Measurements from ENCODE around the gene DDX31.

Gene DDX31

DNA sequence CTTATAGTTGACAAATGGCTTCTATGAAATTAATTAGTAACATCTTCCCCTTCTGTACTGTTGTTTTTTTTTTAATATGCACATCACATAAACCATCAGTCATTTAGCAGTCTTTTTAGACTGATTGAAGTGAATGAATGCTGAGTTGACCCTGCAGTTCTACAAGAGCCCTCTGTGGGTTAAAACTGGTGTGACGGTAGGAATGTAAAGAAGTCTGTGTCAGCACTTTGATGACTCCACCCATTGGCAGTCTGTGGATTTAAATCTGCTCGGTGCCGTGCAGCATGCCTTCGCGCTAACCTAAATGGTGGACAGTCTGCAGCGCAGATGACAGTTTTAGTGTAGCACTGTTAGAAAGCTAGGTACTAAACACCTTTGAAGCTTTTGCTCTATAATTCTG, 3.6 kb upstream of the DDX31 start:
- DNase-seq (ENCODE audit: low read depth, low spot score): no peak

DNA sequence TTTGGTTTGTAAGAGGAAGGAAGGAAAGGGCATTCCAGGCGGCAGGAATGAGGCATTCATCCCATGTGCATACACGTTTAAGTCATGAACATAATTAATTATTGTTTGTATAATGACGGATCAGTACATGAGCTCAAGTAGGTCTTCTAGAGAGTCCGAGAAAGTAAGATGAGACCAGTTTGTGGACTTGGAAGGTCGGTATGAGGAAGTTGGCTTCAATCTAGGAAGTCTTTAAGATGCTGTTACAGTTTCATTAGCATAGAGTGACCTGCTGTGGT, 2.6 kb upstream of the DDX31 start:
- DNase-seq (ENCODE audit: low read depth, low spot score): no peak

DNA sequence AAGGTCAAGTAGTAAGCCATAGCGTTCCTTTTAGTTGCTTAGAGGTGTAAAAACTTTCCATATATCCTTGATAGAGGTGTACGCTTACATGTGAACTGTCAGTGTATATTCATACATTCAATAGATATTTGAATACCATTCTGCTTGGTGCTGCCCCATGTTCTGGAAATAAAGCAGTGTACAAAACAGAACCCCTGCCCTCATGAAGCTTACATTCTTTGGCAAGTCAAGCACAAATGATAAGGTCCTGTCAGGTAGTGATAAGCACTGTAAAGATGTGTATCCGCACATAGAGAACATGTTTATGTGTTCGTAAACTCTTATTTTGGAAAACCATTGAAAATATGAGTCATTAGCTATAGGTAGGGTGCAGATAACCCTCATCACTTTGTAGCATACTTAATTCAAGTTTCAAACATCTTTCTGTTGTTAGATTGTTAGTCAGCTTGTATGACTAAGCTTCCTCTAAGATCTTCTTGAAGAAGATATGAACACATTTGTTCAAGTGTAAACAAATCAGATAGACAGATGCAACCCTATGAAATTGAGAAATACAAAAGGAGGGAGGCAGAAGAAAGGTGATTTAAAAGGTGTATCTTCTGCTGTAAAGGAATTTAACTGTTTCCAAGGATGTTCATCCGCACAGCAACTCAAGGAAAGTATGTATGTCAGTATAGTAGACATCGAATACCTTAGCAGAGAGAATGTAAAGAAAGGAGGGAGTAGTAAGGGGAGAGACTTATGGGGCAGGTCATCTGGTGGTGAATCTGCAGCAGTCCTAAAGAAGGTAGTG, 2.0 kb upstream of the DDX31 start:
- no peak for DNase-seq (ENCODE audit: low read depth, low spot score)

DNA sequence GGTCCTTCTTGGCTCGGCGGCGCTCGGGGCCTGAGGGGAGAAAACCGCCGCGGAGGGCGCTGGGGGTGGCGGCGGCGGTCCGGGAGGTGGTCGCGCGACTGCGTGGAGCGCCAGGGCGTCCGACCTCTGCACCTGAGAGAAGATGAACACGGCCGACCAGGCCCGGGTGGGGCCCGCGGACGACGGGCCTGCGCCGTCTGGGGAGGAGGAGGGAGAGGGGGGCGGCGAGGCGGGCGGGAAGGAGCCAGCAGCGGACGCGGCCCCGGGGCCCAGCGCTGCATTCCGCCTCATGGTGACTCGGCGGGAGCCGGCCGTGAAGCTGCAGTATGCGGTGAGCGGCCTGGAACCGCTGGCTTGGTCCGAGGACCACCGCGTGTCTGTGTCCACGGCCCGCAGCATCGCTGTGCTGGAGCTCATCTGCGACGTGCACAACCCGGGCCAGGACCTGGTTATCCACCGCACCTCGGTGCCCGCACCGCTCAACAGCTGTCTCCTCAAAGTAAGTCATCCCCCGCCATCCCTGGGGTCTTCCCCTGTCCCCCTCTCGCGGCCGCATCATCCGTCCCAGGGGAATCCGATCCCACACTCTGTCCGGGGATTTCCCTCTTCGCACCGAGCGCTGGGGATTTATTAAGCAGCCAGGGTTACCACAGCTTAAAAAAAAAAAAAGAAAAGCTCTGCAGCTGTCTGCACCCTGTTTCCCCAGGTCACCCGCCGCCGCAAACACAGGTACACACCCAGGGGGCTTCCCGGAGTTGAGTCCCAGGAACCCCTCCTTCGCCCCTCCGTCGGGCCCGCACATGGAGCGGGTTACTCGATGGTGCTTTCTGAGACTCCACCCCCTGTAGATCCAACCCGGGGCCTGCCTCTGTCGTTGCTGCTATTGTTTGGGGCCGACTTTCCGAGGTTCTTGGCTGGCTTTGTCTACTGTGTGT, 941 bp upstream of the DDX31 start, which contains the start of gene GTF3C4:
Gene GTF3C4, plus strand, starts transcription at position 8 of the 935 bp plus-strand sequence. Its CDS starts 135 bp downstream, at position 143.
- no peak for DNase-seq (ENCODE audit: low read depth, low spot score)

DNA sequence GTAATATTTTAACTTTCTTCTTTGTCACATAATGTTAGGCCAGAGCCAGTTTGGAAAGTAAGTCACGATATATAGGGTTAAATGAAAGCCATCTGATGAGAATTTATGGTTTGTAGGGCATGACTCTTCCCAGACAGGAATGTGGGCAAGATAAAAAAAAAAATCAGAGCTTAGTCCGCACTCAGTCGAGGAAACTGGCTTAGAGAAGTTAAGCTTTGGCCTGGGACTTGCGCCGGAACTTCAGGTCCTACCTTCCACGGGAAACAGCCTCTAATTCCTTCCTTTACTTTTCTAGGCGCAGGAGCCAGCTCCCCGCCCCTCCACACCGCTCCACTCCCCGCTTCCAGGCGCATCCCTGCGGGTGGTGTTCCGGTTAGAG, 475 bp downstream of the DDX31 start:
- no peak for DNase-seq (ENCODE audit: low read depth, low spot score)

DNA sequence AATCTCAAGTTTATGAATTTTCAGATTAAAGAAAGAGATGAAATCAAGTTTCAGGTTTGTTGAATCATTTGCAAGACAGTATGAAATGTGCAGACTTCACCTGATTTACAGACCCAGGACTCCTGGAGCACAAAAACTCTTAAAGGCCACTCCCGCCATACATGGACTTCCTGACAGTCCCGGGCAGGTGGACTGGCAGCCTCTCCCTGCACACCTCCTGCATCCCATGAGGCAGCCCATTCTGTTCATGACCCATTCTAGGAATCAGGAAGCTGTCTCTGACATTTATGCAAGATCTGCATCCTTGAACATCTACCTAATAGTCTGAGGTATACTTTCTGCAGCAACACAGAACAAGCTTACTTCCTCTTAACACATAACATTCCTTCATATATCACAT, 5.9 kb downstream of the DDX31 start:
- DNase-seq (ENCODE audit: low read depth, low spot score): no peak

DNA sequence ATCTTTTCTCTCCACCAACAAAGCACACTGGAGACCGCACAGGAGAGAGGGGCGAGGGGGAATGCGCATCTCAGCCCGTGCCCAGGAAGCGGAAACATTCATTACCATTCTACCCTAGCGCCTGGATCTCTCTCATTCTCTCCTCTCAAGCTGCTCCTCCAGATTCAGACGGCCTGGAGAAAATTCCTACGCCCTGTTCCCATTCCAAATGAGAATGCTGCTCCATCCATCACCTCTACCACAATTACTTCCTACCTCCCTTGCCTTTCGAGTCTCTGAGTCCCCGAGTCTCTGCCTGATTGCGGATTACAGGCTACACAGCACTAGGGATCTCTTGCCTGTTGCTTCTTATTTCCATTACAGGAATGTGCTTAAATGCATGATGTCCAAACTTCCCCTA, 6.7 kb downstream of the DDX31 start:
- DNase-seq (ENCODE audit: low read depth, low spot score): no peak

DNA sequence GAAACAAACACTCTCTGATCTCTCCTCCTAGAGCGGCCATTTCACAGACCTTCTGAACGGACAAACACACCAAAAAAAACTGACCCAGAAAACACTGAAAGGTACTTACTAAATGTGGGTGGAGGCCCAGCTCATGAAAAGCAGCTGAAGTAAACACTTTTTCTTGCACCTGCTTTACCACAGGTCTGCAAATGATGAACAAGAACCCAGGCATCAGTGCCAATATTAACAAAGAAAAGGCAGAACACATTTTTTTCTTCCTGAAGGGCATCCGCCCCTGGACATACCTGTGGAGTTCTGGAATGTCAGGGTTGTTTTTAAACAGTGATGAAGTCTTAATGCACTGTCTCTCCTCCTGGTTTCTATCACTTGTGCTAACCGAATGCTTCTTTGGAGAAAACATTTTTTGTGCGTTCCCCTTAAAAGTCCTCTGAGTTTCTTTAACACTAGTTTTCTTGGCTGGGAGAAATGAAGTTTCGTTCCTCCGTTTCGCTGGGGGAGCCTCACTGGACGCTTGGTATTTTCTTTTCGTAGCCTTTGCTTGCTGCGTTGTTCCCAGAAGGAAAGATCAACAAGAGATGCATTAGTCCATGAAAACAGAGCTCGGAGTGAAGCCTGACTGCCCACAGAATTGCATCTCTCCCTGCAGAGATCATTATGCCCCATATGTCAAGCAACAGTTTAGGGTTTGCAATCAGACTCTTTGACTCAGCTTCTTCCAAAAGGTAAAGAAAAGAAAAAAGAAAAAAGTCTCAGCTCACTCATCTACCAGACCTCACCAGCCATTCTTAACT, 7.4 kb downstream of the DDX31 start:
- no peak for DNase-seq (ENCODE audit: low read depth, low spot score)

DNA sequence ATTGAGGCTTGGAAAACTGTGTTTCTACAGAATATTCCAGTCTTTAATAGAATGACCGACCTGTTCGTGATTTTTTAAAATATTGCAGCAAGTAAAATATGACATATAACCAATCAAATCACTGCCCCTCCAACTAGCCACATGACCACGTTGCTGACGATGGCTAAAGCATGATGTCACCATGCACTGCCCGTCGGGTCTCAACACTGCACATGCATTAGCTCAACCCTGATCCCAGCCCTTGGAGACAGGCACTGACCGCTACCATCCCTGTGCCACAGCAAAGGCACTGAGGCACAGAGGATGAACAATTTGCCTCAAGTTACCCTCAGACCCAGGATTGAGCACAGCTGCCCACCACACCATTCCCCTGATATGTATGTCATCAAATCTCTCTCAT, 13.5 kb downstream of the DDX31 start:
- DNase-seq (ENCODE audit: low read depth, low spot score): no peak

DNA sequence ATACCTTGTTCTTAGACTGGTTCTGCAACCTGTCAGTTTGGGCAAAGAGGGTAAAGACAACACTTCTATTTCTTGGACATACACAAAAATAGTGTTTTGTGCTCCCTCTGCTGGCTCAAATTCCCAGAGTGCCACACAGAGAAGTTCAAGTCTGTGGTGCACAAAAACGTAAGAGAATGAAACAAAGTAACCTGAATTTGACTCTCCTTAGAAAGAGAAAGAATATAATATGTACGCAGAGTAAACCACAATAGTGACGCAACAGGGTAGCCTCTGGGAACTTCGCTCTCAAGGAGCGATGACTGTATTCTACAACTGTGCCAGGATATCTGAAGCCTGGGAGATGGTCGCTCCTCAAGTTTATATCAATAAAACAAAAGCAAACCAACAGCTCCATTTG, 18.5 kb downstream of the DDX31 start:
- DNase-seq (ENCODE audit: low read depth, low spot score): peak; percentile 49

DNA sequence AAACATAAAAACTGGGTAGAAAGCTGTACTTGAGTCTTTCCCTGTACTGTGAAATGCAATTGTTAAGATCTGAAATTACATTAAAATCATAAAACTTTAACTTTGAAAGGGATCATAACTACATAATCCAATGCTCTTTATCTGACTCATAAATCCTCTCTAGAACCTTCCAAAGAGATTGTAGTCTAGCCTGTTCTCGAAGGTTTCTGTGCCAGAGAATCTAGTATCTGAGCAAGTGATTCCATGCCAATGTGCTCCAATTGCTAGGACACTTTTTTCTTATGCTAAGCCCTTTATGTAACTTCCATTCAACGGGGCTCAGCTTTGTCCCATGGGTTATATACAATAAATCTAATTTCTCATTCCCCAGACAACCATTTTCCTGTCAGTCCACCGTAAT, 21.1 kb downstream of the DDX31 start:
- DNase-seq (ENCODE audit: low read depth, low spot score): no peak

DNA sequence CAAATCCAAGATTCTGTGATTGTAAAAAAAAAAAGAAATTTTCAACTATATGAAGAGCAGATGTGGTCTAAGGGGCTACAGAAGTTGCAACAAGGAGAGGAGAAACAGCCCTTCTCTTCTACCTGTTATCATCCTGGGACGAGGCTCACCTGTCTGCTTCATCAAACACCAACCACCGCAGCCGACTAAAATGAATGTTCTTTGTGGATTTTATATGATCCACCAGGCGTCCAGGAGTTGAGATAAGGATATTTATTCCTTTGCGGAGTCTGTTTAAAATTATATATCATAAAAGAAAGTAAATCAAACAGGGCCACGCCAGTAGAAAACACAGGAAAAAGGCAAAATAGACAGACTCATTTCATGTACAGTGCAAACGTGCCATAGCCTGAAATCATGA, 21.5 kb downstream of the DDX31 start:
- DNase-seq (ENCODE audit: low read depth, low spot score): no peak

DNA sequence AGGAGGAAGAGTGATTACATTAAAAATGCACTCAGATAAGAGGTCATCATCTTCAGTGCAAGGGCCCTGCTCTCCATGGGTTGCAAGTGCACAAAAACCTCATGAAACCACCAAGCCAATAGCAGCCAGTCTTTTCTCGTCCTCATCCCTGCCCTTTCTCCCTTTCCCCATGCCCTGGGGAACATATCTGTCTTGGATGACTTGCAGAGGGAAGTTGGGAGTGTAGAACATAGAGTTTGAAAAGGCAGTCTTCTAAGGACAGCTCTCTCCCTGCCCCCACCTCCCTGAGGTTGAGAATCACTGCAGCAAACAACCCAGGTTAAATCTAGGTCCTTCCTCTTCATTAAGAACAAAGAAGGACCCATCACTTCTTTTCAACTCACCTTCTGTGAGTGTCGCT, 22.0 kb downstream of the DDX31 start:
- DNase-seq (ENCODE audit: low read depth, low spot score): no peak

DNA sequence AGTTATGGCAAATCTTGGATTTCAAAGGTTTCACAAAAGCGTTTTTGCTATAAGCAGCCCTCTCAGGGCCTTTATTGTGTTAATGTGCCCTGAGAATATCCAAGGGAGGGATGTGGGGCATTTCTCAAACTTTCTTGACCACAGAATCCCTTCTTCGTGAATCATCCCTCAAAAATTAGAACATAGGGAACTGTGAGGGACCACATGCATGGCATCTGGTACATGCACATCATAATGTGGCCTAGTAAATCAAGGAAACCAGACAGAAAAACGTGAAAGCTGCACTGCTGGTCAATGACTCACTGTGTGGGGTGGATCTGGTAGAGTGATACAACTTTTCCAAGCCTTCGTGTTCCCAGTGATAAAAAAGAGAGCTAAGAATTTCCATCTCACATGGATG, 22.4 kb downstream of the DDX31 start:
- DNase-seq (ENCODE audit: low read depth, low spot score): peak; percentile 26

DNA sequence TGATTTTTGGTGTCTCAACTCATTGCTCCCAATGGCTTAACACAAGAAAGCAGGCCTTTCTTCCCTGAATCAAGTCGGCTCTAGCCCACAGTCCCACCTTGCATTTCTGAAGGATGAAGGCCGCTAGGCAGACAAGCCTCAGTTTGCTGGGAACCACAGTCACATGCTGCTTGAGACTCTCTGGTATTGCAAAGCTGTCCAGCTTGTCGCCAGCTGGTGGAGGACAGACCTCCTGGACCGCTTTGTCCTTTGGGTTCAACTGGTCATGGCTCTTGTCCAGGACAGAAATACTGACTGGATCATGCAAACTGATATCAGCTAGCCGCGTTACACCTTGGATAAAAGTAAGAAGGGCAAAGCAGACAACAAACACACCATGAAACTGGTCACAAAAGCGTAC, 23.1 kb downstream of the DDX31 start:
- no peak for DNase-seq (ENCODE audit: low read depth, low spot score)

DNA sequence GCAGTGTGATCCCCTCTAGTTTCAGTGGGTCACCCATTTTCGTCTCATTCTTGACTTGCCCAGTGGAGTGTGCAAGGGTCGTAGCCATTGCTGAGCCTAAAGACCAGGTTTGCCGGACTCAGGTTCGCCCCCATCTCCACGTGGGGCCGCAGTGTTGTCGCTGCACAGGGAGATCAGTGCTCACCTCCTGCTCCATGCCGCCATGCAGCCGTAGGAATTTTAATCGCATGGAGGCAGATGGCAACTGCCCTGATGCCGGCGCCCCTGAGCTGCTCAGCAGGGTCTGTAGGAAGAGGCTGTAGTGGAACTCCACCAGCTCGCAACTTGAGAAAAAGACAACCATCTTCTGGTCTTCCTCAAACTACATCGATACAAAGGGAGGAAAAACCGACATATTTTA, 24.1 kb downstream of the DDX31 start:
- no peak for DNase-seq (ENCODE audit: low read depth, low spot score)

DNA sequence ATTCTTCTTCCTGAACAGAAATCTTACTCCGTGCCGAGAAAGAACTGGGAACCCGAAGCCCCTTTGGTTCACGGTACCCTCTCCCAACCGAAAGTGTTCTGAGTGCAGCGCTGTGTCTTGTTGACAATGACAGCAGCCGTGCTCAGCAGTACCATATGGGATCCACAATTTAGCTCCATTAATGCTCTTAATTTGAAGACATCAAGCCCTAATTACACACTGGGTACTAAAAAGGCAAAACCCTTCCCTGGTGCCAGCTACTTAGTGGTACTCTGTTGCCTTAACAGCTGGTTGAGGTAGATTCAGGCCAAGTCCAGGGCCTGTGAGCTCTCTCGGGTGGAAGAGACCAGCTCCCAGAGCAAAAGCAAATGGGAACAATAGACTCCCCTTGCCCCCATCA, 24.5 kb downstream of the DDX31 start:
- no peak for DNase-seq (ENCODE audit: low read depth, low spot score)

DNA sequence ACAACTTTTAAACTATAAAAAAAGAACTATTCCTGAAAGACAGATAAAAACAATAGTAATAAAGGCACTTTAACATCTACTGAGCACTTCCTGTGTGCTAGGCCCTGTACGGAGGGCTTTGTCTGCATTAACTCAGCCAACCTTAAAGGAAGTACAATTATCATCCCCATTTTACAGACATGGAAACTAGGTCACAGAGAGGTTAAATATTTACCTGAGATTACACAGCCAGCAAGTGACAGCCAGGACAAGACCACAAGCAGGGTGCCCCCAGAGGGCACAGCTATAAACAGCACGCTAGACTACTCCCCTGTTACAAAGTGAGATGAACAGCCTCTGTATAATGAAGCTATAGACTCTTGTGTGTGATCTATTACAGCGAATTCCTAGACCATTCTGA, 25.5 kb downstream of the DDX31 start:
- no peak for DNase-seq (ENCODE audit: low read depth, low spot score)

DNA sequence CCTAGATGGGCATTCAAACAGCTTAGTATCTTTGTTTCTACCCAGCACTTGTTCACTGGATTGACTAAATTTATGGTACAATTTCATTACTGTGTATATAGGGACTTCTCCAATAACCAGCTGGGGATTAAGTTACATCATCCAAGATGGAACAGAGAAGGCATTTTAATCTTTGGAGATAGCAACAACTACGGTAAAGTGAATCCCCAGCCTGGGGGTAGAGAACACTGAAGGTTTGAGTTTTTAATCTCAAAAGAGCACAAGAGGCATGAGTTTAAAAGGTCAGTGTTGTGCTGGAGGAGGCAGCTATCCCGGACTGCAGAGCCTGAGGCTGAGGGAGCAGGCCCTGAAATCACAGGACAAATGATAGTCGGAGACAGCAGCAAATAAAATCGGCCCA, 28.6 kb downstream of the DDX31 start:
- no peak for DNase-seq (ENCODE audit: low read depth, low spot score)

DNA sequence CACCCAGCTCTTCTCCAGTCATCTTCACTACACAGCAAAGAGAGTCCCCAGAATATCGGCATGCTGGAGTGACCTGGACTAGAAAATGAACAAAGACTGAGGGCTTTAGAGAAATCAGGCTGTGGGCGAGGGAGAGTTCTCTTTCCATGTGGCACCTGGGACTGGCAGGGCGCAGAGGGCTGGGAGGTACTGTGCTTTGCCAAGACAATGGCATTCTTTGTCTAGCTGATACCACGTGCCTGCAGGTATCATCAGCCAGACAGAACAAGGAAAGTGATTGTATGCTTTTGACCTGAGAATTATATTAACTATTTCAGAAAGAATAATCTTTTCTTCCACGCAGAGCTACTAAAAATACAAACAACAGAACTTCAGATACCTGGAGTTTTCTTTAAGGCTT, 30.5 kb downstream of the DDX31 start:
- DNase-seq (ENCODE audit: low read depth, low spot score): no peak

DNA sequence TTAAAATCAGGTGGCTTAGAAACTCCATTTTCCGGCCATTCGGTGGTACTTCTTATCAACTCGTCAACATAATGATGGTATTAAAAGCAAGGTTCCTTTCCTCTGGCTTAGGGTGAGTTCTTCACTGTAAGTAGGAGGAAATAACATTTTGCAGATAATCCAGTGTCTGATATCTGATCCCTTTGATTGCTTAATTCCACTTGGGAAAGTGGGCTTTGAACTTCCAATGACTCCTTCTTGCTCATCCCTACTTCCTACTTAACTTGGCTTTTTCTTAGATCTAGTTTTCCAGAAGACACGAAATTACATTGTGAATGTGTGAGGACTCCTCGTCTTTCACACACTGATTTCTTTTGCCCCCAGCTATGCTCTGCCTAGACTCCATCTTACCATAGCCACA, 31.5 kb downstream of the DDX31 start:
- no peak for DNase-seq (ENCODE audit: low read depth, low spot score)

DNA sequence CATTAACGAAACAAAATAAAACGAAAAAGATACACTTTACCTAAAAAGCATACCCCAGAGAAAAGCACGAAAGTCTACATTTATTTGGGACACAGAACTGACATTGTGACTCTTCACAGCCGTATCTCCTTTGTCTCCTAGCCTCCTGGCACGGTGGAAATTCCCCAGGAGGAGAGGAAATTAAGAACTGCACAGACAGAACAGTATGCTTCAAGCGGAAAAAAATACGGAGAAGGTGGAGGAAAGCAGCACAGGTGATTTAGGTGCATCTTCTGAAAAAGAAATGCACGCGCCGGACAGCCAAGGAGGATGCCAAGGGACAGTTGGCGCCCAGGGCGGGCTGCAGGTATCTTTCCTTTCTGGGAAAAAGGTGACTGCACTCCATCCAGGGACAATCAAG, 32.0 kb downstream of the DDX31 start:
- DNase-seq (ENCODE audit: low read depth, low spot score): no peak
